Transverse colon (tissue), 4 donors: ENCODE data around the gene FKBP15. TPM values are rescaled to one million over a fixed set of nuclear protein-coding genes. Genes with fewer than 3 reads are reported as not detected.
"Not testable (repeated sequence)": the region's sequence is repeated elsewhere in the genome, so short reads cannot be mapped to it uniquely, and the experiment has no call there.

ENCODE experiments used
- DNase-seq: peaks from one replicate; pipeline ENCODE4 v3.0.0-alpha.2; 2019
- H3K27ac ChIP-seq, 4 donors: fragments of 200-600 bp; sonication (generic); 2 replicates each; pipeline ENCODE4 v1.5.1; 2016 to 2018; ENCODE audit warnings: inconsistent platforms in 4 of 4
- H3K27me3 ChIP-seq: fragments of 200-600 bp; sonication (generic); 2 replicates; pipeline ENCODE4 v1.5.1; 2017; ENCODE audit warnings: inconsistent platforms
- H3K36me3 ChIP-seq, 4 donors: fragments of 200-600 bp; sonication (generic); 2 replicates each; pipeline ENCODE4 v1.5.1; 2017 to 2019; ENCODE audit warnings: inconsistent platforms in 4 of 4
- H3K4me1 ChIP-seq, 4 donors: fragments of 200-600 bp; sonication (generic); 2 replicates each; pipeline ENCODE4 v1.5.1; 2017 to 2020; ENCODE audit warnings: inconsistent platforms in 4 of 4
- H3K4me3 ChIP-seq, 4 donors: fragments of 200-600 bp; sonication (generic); 1 replicate in 1 of 4; 2 replicates in 3 of 4; pipeline versions ENCODE4 v1.5.1 to v1.6.1; 2017 to 2019; ENCODE audit warnings: inconsistent platforms in 4 of 4
- H3K9me3 ChIP-seq, 2 donors: fragments of 200-600 bp; sonication (generic); 2 replicates each; pipeline ENCODE4 v1.5.1; 2017 to 2019; ENCODE audit warnings: inconsistent platforms in 2 of 2
- EP300 ChIP-seq: sonication (generic); formaldehyde crosslinking; IDR thresholded peaks from one replicate; pipeline ENCODE4 v1.6.1; 2017; ENCODE audit warnings: antibody characterized with exemption, low read depth
- POLR2A ChIP-seq: fragments of 450-650 bp; IDR thresholded peaks from one replicate; pipeline ENCODE4 v1.6.1; 2016; ENCODE audit warnings: antibody characterized with exemption, mild to moderate bottlenecking, moderate library complexity
- POLR2AphosphoS5 ChIP-seq, 3 donors: sonication (generic); formaldehyde crosslinking; IDR thresholded peaks; one replicate each; pipeline ENCODE4 v1.6.1; 2016; ENCODE audit warnings: antibody characterized with exemption in 3 of 3
- WGBS, 2 donors: methylation state at CpG; one replicate each; pipeline ENCODE4 v1.1.5; 2018; ENCODE audit warnings: low coverage in 1 of 2; 5-methylcytosine and 5-hydroxymethylcytosine counted together
- in situ Hi-C, 4 donors: fragments of 200-750 bp; cut with MboI; loops; one replicate each; pipeline versions ENCODE4 v1.15.0 to v1.15.1; 2017; ENCODE audit warnings: low sequenced_read_pairs in 3 of 4, low pct_ligation_motif_present in 1 of 4, low pct_unique_long_range_greater_than_20kb in 1 of 4
- intact Hi-C: fragments of 100-400 bp; cut with DNase I; formaldehyde crosslinking; loops from one replicate; pipeline ENCODE4 v1.15.1; 2023; ENCODE audit warnings: low total_unique reads
- total RNA-seq, 4 donors: library from RNA; depleted of rRNA; stranded (reverse); fragments of >200 nt; gene quantifications; one replicate each; pipeline ENCODE4 v1.1.0, GENCODE V29; 2016
- TF ChIP-seq, protein P1 (sequence below), 5 experiments: fragments of 200-600 bp in 3 of 5; fragments of 450-650 bp in 2 of 5; sonication (generic) in 3 of 5; IDR thresholded peaks; 1 replicate in 2 of 5; 2 replicates in 3 of 5; pipeline ENCODE4 v1.5.1; 2016 to 2017; ENCODE audit warnings: antibody characterized with exemption in 5 of 5, inconsistent platforms in 3 of 5, mild to moderate bottlenecking in 2 of 5, moderate library complexity in 1 of 5

The FKBP15 gene
- total RNA-seq, 4 donors from 2014 or later, result 21.4 to 33.8 (median 23.3) TPM

DNA sequence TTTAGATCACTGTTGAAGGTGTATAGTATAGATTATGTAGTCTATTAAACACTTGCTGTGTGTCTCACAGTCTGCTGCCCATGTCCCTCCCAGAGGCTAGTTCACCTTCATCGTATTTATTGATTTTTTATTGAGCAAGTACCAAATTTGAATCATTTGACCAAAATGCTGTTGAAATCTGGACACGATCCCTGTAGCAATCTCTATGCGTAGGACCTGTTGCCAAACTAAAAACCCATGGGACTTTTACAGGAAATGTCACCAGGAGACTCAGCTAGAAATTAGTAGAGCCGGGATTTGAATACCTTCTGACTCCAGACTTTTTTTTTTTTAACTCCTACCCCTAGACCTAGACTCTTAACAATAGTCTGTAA, 17.8 kb upstream of the FKBP15 start:
- WGBS, 2 donors, result 73 to 76% methylated on average over 3 to 4 of the region's 4 CpGs
- intact Hi-C loops, result no loop called here
- in situ Hi-C loops, result loop anchor here in 1 of 4 donors (25.0 kb wide), 1 partner anchor 102 kb away; no protein-coding TSS in a partner anchor
- TF ChIP-seq, protein P1, sequence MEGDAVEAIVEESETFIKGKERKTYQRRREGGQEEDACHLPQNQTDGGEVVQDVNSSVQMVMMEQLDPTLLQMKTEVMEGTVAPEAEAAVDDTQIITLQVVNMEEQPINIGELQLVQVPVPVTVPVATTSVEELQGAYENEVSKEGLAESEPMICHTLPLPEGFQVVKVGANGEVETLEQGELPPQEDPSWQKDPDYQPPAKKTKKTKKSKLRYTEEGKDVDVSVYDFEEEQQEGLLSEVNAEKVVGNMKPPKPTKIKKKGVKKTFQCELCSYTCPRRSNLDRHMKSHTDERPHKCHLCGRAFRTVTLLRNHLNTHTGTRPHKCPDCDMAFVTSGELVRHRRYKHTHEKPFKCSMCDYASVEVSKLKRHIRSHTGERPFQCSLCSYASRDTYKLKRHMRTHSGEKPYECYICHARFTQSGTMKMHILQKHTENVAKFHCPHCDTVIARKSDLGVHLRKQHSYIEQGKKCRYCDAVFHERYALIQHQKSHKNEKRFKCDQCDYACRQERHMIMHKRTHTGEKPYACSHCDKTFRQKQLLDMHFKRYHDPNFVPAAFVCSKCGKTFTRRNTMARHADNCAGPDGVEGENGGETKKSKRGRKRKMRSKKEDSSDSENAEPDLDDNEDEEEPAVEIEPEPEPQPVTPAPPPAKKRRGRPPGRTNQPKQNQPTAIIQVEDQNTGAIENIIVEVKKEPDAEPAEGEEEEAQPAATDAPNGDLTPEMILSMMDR (IDR thresholded peaks at IDR 0.05), result no peak
- TF ChIP-seq EP300, result no peak
- H3K4me1 ChIP-seq, result peaks cover 0 to 2% (median 0%) of the 10 kb centered on the region in 4 donors
- H3K27me3 ChIP-seq, result no peaks in the 10 kb centered on the region
- H3K27ac ChIP-seq, result no peak overlapping the region
- no peak for DNase-seq
- no peaks in the 10 kb centered on the region for H3K36me3 ChIP-seq
- no peak overlapping the region for H3K4me3 ChIP-seq
- no peaks in the 10 kb centered on the region for H3K9me3 ChIP-seq

DNA sequence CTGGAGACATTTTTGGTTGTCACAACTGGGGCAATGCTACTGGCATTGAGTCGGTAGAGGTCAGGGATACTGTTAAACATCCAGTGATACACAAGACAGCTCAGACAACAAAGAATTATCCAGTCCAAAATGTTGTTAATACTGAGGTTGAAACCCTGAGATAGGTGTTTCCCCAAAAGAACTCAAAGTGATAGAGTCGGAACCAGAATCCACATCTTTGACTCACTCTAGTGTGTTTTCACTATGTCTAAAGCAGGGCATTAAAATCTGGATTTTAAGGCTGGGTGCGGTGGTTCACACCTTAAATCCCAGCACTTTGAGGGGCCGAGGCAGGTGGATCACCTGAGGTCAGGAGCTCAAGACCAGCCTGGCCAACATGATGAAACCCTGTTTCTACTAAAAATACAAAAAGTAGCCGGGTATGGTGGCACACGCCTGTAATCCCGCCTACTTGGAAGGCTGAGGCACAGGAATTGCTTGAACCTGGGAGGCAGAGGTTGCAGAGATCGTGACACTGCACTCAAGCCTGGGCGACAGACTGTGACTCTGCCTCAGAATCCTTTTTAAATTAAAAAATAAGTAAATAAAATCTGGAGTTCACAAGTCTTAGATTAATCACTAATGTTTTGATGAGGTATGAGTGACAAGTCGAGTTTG, 17.3 kb upstream of the FKBP15 start:
- DNase-seq, result no peak
- intact Hi-C loops, result no loop called here
- WGBS, 2 donors, result 87 to 90% methylated on average over 5 to 10 of the region's 10 CpGs
- no peaks in the 10 kb centered on the region for H3K27me3 ChIP-seq
- in situ Hi-C loops, result loop anchor here in 1 of 4 donors (25.0 kb wide), 1 partner anchor 101 kb away; no protein-coding TSS in a partner anchor
- no peaks in the 10 kb centered on the region for H3K36me3 ChIP-seq
- TF ChIP-seq EP300, result no peak
- TF ChIP-seq, protein P1 (IDR thresholded peaks at IDR 0.05), result no peak
- TF ChIP-seq POLR2A, result no peak
- TF ChIP-seq POLR2AphosphoS5 (IDR thresholded peaks at IDR 0.05), result no peak
- no peak overlapping the region for H3K27ac ChIP-seq
- no peaks in the 10 kb centered on the region for H3K9me3 ChIP-seq
- H3K4me1 ChIP-seq, result peaks cover 0 to 7% (median 0%) of the 10 kb centered on the region in 4 donors
- no peak overlapping the region for H3K4me3 ChIP-seq

DNA sequence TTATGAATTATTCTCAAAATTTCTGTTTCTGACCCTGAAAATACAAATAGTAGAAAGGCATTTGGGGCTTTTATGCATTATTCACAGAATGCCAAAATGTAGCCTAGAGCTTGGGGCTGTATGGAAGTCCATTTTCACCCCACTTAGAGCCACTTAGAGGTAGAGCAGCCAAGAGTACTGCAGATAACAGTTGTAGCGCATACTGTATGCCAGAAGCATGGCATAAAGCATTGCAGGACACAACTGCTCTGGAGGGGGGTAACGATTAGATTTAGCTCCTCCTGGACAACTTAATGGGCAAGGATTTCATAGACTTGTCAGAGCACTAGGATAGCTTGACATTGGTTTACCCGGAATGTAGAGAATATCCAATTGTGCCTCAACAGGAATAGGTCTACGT, 15.9 kb upstream of the FKBP15 start:
- intact Hi-C loops, result no loop called here
- Histone ChIP-seq H3K4me3 (no peak overlapping the region), H3K27me3 (no peaks in the 10 kb centered on the region), H3K27ac (no peak overlapping the region), H3K4me1 (peaks cover 0 to 14% (median 3%) of the 10 kb centered on the region in 4 donors), H3K36me3 (no peaks in the 10 kb centered on the region), H3K9me3 (no peaks in the 10 kb centered on the region)
- in situ Hi-C loops, result loop anchor here in 1 of 4 donors (25.0 kb wide), 1 partner anchor 100 kb away; no protein-coding TSS in a partner anchor
- 94 to 100% methylated on average over 4 of the region's 4 CpGs for WGBS, 2 donors
- TF ChIP-seq POLR2A (no peak), POLR2AphosphoS5 (IDR thresholded peaks at IDR 0.05) (no peak), EP300 (no peak)
- TF ChIP-seq, protein P1 (IDR thresholded peaks at IDR 0.05), result no peak
- no peak for DNase-seq

DNA sequence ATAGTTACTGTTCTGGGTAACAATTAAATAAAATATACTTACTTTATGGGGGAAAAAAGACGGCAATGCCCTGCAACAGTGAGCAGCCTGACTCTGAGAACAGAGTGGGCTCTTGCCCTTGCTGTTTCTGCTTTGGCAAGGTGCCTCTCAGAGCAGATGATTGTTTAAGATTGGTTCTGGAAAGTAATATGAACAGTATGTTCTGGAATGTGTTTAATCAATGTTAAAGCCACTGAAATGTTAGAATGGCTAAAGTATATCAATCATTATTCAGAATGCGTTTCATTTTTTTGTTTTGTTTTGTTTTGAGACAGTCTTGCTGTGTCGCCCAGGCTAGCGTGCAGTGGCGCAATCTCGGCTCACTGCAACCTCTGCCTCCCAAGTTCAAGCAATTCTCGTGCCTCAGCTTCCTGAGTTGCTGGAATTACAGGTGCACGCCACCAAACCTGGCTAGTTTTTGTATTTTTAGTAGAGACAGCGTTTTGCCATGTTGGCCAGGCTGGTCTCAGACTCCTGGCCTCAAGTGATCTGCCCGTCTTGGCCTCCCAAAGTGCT, 14.7 kb upstream of the FKBP15 start:
- H3K4me3 ChIP-seq, DNase-seq, intact Hi-C loops, H3K9me3 ChIP-seq, H3K27me3 ChIP-seq, H3K36me3 ChIP-seq: not testable (repeated sequence)
- in situ Hi-C loops, result loop anchor here in 1 of 4 donors (25.0 kb wide), 1 partner anchor 98 kb away; no protein-coding TSS in a partner anchor
- Histone ChIP-seq H3K27ac (peak overlapping the region in 1 of 4 donors; percentile 6), H3K4me1 (peaks cover 0 to 14% (median 3%) of the 10 kb centered on the region in 4 donors)
- 83 to 87% methylated on average over 2 to 10 of the region's 10 CpGs for WGBS, 2 donors
